ENCODE data around the gene DUOX1. TPM values are rescaled to one million over a fixed set of nuclear protein-coding genes. Genes with fewer than 3 reads are reported as not detected.

DUOX1 gene
- total and polyA plus RNA-seq, 8 donors = 2.9 to 114 (median 62.6) TPM; not detected in 1

DNA sequence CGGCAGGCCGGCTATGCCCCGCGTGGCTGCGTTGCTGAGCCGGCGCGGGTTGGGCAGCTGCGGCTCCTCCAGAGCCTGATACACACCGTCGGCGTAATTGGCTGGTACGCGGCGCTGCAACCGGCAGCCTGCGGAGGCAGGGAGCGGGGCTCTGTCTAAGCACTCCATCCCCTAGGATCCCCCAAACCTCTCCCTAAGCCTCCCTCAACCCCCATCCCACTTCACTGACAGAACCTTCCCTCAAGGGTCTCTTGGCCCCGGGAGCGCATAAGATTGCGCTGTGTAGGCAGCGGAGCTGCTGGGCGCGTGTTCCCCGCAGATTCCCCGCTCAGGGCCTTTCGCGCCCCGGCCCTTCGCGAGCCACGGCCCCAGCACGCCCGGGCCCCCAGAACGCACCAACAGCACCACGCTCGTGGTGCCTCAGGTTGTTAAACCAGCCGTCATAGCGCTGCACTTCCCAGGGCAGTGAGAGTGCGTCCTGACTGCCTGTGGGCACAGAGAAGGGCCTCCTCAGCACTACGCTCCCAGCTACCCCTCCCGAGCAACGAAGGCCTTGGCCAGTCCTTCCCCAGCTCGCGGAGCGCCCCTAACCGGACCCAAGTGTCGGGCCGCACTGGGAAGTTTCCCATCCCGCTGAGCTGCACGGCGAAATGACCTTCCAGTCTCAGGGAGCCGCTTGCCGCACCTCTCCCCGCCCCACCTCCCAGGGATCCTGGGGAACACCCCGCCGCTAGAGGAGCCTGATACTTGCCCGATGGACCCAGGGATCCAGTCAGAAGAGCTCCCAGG is 17.0 kb upstream of the DUOX1 start:
- H3K4me3 ChIP-seq = peak overlapping the region; percentile 19 to 52 (median 36)
- peak overlapping the region in 2 of 5 donors; percentile 18 to 56 for H3K27ac ChIP-seq
- intact Hi-C loops (cut with DNase I; ENCODE audit: low total_unique reads) = no loop called here
- WGBS, 5 donors = 2 to 7% (median 3%) methylated on average over 17 to 58 of the region's 58 CpGs
- DNase-seq = peak in 1 of 2 donors; percentile 35
- TF ChIP-seq CTCF (IDR thresholded peaks at IDR 0.05) (no peak), POLR2A (IDR thresholded peaks at IDR 0.05) (no peak)
- peaks cover 36 to 56% (median 53%) of the 10 kb centered on the region in 4 donors for H3K4me1 ChIP-seq
- no peaks in the 10 kb centered on the region for H3K9me3 ChIP-seq
- H3K27me3 ChIP-seq = peaks cover 36 to 99% (median 72%) of the 10 kb centered on the region in 3 donors
- H3K36me3 ChIP-seq = no peaks in the 10 kb centered on the region

DNA sequence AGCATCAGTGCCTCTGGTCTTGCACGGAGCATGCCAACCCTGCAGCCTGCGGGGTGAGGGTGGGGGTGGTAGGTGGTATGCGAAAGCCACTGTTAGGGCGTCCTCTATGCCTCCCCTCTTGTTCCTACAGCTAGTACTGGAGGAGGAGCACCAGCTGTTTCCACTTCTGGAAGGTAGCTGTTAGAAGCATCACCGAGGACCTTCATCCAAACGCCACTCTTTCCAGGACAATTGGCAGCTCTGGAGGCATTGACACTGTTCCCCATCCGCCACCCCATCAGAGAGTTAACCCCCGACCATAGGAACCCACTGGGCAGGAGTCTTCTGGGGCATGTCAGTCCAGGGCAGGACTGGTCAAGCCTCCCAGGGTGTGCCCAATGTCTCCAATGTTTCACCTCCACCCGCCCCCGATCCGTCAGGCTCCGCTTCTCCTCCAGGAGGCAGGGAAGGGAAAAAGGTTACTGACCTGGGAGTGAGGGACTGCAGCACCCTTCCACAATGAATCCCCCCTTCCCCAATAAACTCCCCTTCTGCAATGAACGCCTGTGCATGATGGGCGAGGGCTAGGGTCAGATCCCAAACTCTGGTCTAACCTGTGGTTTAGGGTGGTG is 16.3 kb upstream of the DUOX1 start:
- no peak for DNase-seq
- Histone ChIP-seq H3K4me1 (peaks cover 38 to 62% (median 58%) of the 10 kb centered on the region in 4 donors), H3K27me3 (peaks cover 36 to 99% (median 74%) of the 10 kb centered on the region in 3 donors), H3K27ac (peak overlapping the region in 2 of 5 donors; percentile 18 to 56), H3K9me3 (no peaks in the 10 kb centered on the region), H3K36me3 (no peaks in the 10 kb centered on the region), H3K4me3 (peak overlapping the region in 3 of 4 donors; percentile 28 to 52 (median 44))
- intact Hi-C loops (cut with DNase I; ENCODE audit: low total_unique reads) = no loop called here
- 9 to 12% (median 10%) methylated on average over 13 to 14 of the region's 14 CpGs for WGBS, 5 donors
- TF ChIP-seq CTCF (IDR thresholded peaks at IDR 0.05) = no peak
- TF ChIP-seq POLR2A (IDR thresholded peaks at IDR 0.05) = no peak
- TF ChIP-seq POLR2AphosphoS5 (IDR thresholded peaks at IDR 0.05) = no peak
- TF ChIP-seq EP300 (IDR thresholded peaks at IDR 0.05) = no peak

GRCh38 chr15:45114076-45114750 is 15.6 kb upstream of the DUOX1 start, which contains the start of the genes DUOX2 and DUOXA2:
Gene DUOX2 (minus strand): TSS chr15:45114172. CDS start chr15:45113411, 761 bp downstream.
Gene DUOXA2 (plus strand): TSS chr15:45114326. CDS start chr15:45114606, 280 bp downstream.
- WGBS, 5 donors = 1 to 2% (median 2%) methylated on average over 32 to 42 of the region's 42 CpGs
- no peaks in the 10 kb centered on the region for H3K9me3 ChIP-seq
- peak within 1 kb of the TSS in 2 of 5 donors; percentile 36 to 56 for H3K27ac ChIP-seq
- peak; percentile 27 to 74 for DNase-seq
- H3K36me3 ChIP-seq = no peaks in the 10 kb centered on the region
- H3K27me3 ChIP-seq = peaks cover 36 to 99% (median 74%) of the 10 kb centered on the region in 3 donors
- peak within 1 kb of the TSS; percentile 19 to 52 (median 36) for H3K4me3 ChIP-seq
- TF ChIP-seq POLR2A (IDR thresholded peaks at IDR 0.05) (no peak), EP300 (IDR thresholded peaks at IDR 0.05) (no peak), POLR2AphosphoS5 (IDR thresholded peaks at IDR 0.05) (peak in 2 of 3 donors; percentile 39 to 69)
- peaks cover 38 to 62% (median 58%) of the 10 kb centered on the region in 4 donors for H3K4me1 ChIP-seq
- intact Hi-C loops (cut with DNase I; ENCODE audit: low total_unique reads) = no loop called here

- 5 to 20% (median 7%) methylated on average over 1 to 2 of the region's 2 CpGs for WGBS, 5 donors
- H3K27me3 ChIP-seq = peaks cover 36 to 99% (median 74%) of the 10 kb centered on the region in 3 donors
- TF ChIP-seq EP300 (IDR thresholded peaks at IDR 0.05) = no peak
- TF ChIP-seq CTCF (IDR thresholded peaks at IDR 0.05) = no peak
- TF ChIP-seq POLR2A (IDR thresholded peaks at IDR 0.05) = no peak
- TF ChIP-seq POLR2AphosphoS5 (IDR thresholded peaks at IDR 0.05) = no peak
- H3K4me1 ChIP-seq = peaks cover 38 to 62% (median 58%) of the 10 kb centered on the region in 4 donors
- H3K4me3 ChIP-seq = peak overlapping the region in 2 of 4 donors; percentile 44 to 52
- peak overlapping the region in 2 of 5 donors; percentile 36 to 56 for H3K27ac ChIP-seq
- no peaks in the 10 kb centered on the region for H3K9me3 ChIP-seq
- intact Hi-C loops (cut with DNase I; ENCODE audit: low total_unique reads) = no loop called here
- H3K36me3 ChIP-seq = no peaks in the 10 kb centered on the region
- DNase-seq = no peak
Observed at GRCh38 chr15:45114751-45115085, 15.1 kb upstream of the DUOX1 start.
